Stimulated activated CD8-positive, alpha-beta memory T cell treated with anti-CD3 and anti-CD28 coated beads, Interleukin-12 subunit alpha, Interleukin-12 subunit beta, amount 100 ng/mL, for 24 hours (primary cell): ENCODE data around the gene ABCA12.

Source experiments
- DNase-seq: peaks from one replicate; pipeline ENCODE4 v3.0.0-alpha.2; 2020; ENCODE audit errors: extremely low read depth

Gene ABCA12

DNA sequence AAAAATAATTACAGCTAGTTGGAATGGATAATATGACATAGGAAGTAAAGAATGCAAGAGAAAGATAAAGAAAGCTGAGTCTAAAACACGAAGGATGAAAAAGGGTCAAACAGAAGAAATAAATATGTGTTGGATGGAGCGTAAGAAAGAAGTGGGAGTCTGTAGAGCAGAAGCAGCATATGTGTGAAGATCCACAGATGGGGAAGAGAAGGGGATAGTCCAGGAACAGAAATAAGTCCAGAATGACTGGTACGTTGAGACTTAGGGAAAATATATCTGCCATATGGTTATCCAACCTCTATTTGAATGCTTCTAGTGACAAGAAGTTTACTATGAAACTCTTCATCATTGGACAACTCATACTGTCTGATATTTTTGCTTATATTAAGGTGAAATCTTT lies 18.0 kb downstream of the ABCA12 start:
- DNase-seq, result no peak

DNA sequence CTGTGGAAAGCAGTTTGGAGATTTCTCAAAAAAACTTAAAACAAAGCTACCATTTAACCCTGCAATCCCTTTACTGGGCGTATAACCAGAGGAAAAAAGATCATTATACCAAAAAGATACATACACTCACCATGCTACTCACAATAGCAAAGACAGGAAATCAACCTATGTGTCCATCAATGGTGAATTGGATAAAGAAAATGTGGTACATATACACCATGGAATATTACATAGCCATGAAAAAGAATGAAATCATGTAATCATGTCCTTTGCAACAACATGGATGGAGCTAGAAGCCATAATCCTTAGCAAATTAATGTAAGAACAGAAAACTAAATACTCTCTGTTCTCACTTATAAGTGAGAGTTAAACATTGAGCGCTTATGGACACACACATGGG lies 18.6 kb downstream of the ABCA12 start:
- no peak for DNase-seq

DNA sequence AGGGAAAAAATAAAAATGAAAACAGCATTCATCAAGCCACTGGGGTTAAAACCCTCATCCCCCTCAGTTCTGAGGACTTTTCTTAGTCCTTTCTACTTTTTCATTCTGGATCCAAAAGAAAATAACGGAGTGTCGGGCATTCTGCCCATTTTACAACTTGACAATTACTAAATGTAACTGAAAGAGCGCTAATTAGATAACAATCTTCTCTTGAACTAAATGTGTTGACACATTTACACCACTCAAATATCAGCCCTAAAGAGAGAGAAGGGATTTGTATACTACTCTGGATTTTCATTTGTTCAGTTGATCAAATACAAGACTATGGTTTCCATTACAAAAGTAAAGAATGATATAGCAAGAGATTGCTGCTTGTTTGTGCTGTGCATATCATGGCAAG lies 27.5 kb downstream of the ABCA12 start:
- DNase-seq, result no peak

DNA sequence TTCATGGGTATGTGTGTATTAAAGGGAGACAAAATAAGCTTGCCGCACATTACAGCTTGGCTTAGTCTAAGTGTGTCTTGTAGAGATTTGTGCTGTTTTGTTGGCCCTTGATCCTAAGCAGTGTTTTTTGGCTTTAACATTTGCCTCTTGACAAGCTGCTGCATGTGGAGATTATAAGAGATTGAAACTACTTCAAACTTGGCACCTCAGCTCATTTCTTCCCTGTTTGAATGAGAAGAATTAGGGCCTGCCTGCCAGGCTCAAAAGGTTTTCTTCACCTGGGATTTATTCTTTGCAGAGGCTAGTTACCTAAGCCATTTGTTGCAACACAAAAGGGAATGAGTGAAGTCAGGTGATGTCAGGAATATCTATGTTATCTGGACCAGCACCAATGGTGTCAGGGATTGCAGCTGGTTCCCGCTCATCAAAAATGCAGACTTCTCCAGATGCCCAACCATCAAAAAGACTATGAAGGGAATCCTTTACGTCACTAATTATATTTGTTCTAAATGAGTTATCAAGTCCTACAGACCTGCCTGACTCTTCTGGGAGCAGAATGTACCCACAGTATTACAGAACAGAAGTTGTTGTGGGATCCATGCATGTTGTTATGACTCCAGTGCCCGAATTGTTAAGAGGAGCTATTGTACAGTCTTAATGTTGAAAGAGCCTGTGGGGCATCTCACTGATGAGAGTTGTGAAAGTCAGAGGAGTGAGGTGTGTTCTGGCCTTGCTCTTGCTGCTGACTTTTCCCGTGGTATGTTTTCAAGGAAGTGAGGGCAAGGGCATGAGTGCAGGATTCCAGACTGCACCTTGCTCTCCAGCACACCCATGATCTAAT lies 31.0 kb downstream of the ABCA12 start:
- no peak for DNase-seq

DNA sequence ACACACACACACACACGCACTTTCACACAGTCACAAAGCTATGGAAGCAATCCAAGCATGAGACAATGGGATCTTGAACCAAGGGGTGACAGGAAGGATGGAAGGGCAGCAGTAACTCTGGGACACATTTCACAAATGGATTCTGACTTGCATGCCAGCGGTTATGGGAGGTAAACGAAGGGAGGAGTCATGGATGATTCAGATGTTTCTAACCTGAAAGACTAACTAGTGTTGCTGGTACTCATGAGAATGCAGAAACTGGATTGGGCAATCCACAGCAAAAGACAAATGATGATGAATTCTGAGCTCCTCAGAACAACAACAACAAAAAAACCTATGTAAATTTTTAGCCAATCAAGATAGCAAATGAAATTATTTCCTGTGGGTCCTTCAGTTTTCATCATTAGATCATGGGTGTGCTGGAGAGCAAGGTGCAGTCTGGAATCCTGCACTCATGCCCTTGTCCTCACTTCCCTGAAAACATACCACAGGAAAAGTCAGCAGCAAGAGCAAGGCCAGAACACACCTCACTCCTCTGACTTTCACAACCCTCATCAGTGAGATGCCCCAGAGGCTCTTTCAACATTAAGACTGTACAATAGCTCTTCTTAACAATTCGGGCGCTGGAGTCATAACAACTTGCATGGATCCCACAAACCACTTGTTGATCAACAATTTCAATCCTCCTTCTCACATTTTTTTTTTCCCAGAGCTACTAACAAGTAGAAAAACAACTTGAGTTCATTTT lies 32.6 kb downstream of the ABCA12 start:
- DNase-seq, result no peak

DNA sequence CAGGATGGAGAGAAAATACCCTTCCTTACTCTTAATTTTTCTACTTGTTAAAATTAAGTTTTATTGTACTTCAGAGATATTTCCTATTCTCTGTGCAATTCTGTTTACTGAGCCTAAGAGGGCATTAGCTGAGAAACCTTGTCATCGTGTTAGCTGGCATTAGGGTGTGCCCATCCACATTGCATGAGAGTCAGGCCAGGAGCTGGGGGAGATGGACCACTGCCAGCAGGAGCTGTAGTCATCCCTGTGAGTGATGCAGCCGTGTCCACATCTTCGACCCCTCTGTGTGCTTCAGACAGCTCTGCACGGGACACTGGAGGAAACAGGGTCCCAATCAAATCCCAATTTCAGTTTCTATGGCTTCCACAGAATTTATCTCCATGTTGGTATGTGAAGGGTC lies 34.2 kb downstream of the ABCA12 start:
- DNase-seq, result no peak

DNA sequence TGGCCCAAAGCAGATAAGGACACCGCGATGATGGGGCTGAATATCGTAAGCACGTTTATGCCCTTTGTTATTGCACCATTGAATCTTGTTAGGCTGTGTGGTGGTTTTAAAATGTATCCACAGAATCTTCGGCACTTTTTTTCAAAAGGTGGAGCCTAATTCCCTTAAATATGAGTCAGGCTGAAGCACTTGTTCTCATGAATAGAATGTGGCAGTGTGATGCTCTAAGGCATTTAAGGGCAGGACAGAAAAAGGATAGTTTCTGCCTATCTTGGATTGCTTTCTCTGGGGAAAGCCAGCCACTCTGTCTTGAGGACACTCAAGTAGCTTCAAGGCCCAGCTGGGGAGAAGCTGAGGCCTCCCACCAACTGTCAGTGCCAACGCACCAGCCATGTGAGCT lies 39.6 kb downstream of the ABCA12 start:
- no peak for DNase-seq

DNA sequence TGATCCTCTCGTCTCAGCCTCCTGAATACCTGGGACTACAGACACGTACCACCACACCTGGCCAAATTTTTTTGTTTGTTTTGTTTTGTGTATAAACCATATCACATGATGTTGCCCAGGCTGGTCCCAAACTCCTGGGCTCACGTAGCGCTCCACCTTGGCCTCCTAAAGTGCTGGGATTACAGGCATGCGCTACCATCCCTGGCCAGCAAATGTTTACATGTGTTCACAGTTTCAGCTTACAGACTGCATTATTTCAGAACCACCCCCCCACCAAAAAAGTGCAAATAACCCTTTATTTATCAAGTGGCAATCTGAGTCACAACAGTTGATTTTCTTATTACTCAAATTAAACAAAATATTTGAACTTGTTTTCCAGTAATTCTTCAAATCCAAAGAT lies 54.3 kb downstream of the ABCA12 start:
- no peak for DNase-seq

DNA sequence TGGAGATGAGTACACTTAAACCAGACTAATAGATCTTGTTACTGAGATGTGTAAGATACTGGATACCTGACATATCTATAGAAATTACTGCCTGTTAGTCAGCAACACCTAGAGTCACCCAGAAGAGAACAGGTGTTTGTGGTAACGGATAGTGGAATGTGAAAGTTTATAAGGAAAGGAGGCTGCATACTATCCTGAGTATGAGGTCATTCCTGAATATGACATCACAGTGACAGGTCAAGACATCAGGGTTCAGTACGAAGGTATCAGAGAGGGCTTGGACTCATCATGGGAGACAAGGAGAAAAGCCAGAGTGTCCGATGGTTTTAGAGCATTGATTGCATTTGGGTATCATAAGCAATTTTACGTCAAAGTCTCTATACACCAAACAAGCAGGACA lies 55.3 kb downstream of the ABCA12 start:
- no peak for DNase-seq

DNA sequence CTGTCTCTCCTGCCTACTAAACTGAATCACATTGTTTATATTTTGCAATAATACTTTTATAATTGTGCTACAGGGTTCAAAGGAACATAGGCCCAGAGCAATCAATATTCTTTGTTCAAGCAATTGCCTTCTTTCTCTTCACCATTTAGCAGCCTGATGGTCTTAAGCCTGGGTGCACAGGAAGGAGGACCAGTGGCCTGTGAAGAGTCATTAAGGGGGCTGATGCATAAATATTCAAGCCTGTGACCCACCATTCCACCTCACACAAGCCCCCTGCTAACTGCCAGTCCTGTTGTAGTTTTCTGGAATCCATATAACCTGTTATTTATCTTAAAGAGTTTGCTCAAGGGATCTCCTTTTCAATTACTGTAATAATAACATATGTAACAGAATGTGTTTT lies 56.0 kb downstream of the ABCA12 start:
- no peak for DNase-seq

DNA sequence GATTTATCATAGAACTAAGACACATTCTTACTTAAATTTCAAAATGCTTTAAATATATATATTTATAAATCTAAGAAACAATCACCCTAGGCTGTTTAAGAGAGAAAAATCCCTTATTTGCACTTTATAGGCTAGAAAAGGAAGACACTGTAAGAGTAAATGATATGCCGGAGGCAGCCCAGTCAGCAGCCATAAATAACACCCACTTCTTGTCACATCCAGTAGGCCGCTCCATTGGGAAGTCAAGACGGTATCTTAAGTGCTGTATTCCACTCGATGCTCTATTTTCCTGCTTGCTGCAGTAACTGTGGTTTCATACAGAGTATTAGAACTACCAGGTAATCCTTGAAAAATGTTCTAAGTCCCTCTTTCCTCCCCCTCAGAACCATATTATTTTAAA lies 57.9 kb downstream of the ABCA12 start:
- no peak for DNase-seq

DNA sequence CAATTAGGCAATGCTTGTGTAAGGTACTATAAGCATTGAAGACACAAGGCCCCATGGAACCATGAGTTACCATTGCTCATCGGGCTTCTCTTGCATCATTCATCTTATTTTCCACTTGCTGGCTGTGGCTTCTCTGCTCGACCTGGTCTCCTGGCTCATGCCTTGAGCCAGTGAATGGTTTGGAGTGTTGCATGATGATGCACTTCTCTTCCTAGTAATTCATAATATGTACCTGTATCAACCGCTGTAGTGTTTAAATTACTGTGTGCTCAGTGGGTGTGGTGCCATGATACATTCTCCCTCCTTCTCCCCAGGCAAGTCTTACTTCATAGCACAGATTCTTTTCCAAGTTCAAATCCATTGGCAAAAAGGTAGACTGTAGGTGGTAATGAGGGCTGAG lies 66.8 kb downstream of the ABCA12 start:
- DNase-seq, result no peak

DNA sequence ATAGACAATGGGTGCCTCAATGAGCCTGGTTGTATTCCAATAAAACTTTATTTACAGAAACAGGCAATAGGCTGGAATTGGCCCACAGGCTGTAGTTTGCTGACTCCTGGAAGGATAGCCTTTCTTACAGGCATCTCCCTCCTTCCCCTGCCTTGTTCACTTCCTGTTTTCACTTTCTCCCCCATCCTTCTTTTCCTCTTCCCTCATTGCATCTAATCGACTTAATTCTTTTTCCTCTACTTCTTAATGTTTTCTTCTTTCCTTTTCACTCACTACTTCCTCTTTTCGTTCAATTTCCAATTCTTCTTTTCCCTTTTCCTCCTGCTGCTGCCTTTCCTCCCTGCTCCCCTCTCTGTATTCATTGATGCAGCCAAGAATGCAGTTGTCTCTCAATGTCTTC lies 70.0 kb downstream of the ABCA12 start:
- no peak for DNase-seq

DNA sequence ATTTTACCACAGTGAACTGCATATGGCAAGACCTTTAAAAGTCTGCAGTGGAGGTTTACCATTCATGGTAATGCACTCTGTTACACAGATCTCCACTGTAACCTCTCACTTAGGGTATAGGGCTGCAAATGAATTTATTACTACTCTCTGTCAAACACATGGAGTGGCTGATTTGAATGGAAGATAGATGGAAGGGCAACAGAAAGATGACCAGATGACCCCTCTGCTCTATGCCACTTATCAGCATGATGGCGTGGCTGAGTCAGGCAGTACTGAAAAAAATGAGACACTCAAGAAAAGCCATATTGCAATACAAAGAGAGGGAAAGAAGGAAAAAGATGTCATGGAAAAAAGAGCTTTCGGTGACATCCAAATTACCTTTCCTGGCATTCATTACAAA lies 72.3 kb downstream of the ABCA12 start:
- DNase-seq, result no peak

DNA sequence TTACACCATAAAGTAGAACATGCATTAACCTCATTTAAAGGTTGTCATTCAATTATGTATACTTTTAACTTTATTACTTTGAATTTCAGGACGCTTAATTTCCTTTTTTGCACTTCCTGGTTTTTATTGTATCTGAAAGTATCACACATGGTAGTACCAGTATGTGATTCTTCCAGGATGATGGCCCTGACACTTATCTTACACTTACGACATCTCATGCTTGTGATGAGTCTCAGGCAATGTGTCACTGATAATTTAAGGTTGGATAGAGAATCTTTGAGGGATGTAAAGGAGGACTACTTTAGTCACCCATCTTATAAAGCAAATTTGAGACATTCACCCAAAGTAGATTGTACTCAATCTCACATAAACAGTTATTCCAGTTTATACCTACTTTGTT lies 74.9 kb downstream of the ABCA12 start:
- no peak for DNase-seq

DNA sequence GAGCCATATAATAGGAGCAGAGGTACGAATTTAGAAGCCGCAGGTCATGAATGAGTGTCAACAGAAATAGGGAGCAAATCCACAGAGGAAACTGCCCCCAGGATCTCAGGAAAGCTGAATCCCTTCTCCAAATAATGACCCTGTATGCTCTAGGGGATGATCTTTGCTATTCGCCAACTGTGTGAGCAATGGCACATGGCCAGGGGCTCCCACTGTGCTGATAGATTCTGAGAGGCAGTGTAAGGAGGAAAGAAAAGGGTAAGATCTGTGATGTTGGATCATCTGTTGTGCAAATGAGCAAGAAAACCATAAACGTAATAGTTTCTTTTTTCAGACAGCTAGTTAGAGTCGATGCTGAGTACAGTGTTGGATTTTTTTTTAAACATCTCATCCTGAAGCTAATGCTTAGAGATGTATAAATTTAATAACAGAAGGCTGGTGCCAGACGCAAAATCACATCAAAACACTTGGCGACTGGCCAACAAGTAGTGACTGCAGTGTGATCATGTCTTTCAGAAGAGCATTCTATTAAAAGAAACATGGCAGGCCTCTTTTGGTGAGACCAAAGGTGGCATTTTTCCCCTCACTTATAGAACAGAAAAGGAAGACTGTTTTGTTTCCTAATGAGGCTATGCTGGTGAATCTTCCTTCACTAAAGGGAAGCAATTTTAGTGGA lies 77.4 kb downstream of the ABCA12 start:
- DNase-seq, result no peak

DNA sequence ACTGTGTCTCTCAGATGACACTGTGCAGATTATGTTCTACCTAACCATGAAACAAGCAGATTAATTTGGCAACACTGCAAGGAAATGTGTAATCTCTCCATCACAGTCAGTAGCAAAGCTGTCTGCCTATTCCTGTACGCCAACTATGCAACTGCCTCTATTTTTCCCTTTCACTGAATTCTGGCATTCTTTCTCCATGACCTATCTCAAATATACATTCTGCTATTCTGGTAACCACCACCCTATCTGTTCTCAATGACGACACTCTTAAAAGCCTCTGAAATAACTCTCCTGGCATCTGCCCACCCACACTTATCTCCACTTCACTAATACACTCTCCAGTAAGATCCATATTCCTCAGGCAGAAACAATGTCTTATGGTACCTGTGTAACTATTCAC lies 78.7 kb downstream of the ABCA12 start:
- DNase-seq, result no peak

DNA sequence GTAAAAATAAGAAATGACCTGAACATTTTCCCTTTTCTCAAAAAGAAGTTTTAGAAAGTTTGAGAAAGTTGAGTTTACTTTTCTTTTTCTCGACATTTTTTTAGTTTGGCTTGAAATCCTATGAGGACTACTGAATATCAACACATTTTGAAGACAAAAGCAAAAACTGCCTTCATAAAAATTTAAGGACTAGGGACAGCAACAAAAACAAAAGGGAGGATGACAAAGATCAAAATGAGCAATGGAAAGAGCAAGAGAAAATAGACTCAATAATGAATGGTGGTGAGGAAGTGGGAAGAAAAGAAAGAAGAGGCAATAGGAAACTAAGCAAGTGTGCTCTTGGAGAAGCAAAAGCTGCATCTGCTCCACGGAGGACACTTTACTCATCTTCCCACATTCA lies 82.5 kb downstream of the ABCA12 start:
- DNase-seq, result no peak

DNA sequence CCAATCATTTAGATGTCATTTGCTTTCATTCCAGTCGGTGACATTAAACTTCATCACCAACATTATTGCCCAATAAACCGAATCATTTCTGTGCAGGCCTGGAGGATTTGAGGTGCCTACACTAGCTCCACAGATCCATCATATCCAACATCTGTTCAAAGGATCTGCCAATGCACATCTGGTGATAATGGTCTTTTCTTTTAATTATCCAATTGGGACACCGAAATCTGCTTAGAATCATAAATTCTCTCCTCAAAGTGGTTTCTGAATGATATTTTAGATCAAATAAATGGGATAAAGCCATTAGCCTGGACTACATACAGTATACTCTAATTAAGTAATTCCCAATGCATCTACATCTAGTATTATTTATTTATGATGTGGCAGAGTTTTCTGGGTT lies 85.6 kb downstream of the ABCA12 start:
- DNase-seq, result no peak

DNA sequence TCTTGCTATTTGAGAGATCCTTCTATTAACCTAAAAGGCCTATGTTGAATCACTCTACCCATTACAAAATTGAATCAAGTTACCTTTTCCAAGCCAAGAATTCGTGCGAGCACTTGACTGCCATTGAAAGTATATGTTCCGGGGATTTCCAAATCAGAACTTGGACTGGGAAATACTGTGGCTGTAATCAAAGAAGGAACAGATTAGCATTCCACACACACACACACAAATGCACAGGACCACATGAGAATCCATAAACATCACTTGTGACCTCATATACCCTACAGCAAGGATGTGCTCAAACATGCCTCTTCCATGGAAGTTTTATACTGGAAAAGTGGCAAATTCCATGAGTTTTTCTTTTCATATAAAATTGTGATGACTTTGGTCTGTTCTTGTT lies 86.0 kb downstream of the ABCA12 start:
- DNase-seq, result no peak

DNA sequence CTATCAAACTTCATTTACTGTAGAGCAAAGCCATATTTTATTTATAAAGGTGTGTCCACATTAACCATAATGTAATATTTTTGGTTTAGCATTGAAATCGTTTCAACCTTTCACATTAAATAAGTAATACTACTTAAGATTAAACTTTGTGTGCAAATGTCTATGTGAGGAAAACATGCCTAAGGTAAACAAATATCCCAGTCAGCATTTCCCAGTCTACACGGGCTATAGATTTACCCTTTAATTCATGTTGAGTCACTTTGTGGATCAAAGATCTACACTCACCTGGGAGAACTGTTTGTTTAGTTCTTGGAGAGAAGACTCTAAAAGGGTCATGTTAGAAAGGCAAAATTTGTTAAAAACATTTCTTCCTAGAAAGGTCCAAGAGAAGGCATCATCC lies 89.1 kb downstream of the ABCA12 start:
- no peak for DNase-seq

DNA sequence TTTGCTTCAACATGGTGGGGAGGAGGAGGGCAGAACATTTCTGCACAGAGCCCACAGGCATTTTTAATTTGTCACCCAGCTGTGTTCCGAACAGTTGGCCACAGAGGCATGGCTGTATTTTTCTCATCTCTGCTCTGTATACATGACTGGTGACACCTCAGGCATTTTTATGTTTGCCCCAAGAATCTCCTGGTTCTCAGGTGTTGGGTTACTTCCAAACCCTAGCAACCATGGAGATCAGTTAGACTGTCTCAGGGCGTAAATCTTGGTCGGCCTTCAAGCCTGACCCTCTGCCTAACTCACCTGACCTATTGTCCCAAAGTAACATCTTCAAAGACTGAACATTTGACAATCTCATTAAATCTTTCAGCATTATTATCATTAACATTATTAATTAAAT lies 100.0 kb downstream of the ABCA12 start:
- no peak for DNase-seq

DNA sequence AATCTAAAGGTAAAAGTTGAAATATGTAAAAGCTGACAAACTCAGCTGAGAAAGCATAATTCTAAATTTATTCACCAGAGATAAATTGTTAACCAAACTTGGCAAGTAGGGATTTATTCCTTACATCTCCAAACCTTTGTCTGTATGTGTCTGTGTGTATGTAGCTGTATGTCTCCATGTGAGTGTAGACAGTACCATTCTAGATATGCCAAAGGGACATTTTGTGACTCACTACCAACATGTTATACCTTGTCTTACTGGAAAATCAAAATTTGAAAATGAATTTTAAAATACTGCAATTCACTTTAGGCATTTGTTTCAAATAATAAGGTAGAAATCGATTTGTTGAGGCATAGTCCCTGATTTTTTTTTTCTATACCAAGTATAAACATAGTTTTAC lies 102.1 kb downstream of the ABCA12 start:
- DNase-seq, result no peak
